ENCODE measurements around the gene ESYT1. TPM values are rescaled to one million over a fixed set of nuclear protein-coding genes. Genes with fewer than 3 reads are reported as not detected.

ESYT1 gene
- total and polyA plus RNA-seq, 9 of the 15 experiments (the other 6 are each of a cell fraction or from before 2014, with no cell fraction given) = 132 to 420 (median 164) TPM

DNA sequence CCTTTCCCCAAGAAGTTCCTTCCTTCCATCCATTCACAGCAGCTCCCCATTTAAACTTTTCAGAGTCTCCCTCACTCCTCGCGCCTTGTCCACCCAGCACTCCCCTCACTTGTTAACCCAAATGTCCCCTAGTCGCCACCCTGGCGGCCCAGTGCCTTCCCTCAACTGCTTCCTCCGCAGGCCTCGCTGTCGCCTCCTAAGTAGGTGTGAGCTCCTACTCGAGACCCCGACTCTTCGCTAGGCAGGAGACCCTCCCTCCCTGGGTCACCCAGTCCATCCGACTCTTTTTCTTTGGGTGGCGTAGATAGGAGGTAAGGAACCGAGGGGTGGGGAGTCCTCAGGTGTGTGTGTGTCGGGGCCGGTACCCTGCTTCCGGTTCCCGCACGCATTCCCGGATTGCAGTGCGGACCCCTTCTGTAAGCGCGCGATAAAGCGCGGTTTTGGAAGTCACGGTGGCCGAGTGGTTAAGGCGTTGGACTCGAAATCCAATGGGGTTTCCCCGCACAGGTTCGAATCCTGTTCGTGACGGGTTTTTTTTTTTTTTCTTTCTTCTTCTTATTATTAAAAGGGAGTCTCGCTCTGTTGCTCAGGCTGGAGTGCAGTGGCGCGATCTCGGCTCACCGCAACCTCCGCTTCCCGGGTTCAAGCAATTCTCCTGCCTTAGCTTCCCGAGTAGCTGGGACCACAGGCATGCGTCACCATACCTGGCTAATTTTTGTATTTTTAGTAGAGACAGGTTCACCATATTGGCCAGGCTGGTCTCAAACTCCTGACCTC is 62.0 kb downstream of the ESYT1 start:
- peak overlapping the region; percentile 88 for H3K27ac ChIP-seq (ENCODE audit: extremely low read depth, low read depth, low read length)
- ATAC-seq (peak; percentile 68), FAIRE-seq (peak; percentile 44), DNase-seq (ENCODE audit: extremely low read depth in 1 of 4, low spot score in 3 of 4) (peak; percentile 73 to 96 (median 77))
- H4K20me1 ChIP-seq (replicated peaks; ENCODE audit: control insufficient read depth, insufficient read depth, low read length) = no peaks in the 10 kb centered on the region
- peak overlapping the region; percentile 95 for H3K4me2 ChIP-seq (ENCODE audit: insufficient read depth, low read length)
- peak overlapping the region; percentile 98 for H2AFZ ChIP-seq (ENCODE audit: low read depth, low read length)
- peak overlapping the region; percentile 84 to 90 for H3K9ac ChIP-seq (ENCODE audit: insufficient read depth in 1 of 2, low read depth in 2 of 2, low read length in 2 of 2)
- no peaks in the 10 kb centered on the region for H3K27me3 ChIP-seq (ENCODE audit: control insufficient read depth in 2 of 2, insufficient read depth in 2 of 2, low read length in 2 of 2)
- peaks cover 4 to 16% of the 10 kb centered on the region in 2 experiments; a peak in 3 of 5 replicates for H3K4me1 ChIP-seq (replicated peaks in 1 of 2; ENCODE audit: control insufficient read depth in 2 of 2, insufficient read depth in 2 of 2, low read length in 2 of 2)
- ChIA-PET CTCF (ENCODE audit: low intra/inter-chr PET ratio) (interaction anchor here (0.6 to 2.9 kb wide), 10 partner anchors 15 to 1053 kb away, joined by 3 to 36 read pairs (median 7); partner anchors contain the start of genes ANKRD52, GDF11, NABP2 and RNF41), POLR2A (interaction anchor here (0.6 to 5.9 kb wide), 24 partner anchors 9 to 242 kb away, joined by 3 to 54 read pairs (median 4); partner anchors contain the start of genes COQ10A, ESYT1, MYL6 and RNF41)
- H3K36me3 ChIP-seq (ENCODE audit: control insufficient read depth, insufficient read depth, low read length) = peaks cover 22% of the 10 kb centered on the region
- no peaks in the 10 kb centered on the region for H3K9me3 ChIP-seq (replicated peaks; ENCODE audit: control insufficient read depth, insufficient read depth, low read depth, low read length)
- BruUV-seq (replicated peaks) = no TSS peak
- no peaks in the 10 kb centered on the region for H3K9me1 ChIP-seq (ENCODE audit: control insufficient read depth, insufficient read depth, low read length)
- peaks cover 39% of the 10 kb centered on the region for H3K79me2 ChIP-seq (ENCODE audit: control insufficient read depth, insufficient read depth, low read length)
- in situ Hi-C loops (cut with MboI) = loop anchor here (5.0 kb wide), 3 partner anchors 63 to 277 kb away; partner anchors contain the start of genes ANKRD52, ESYT1 and SPRYD4
- intact Hi-C loops (cut with micrococcal nuclease) = loop anchor here (1.0 to 5.0 kb wide), 4 partner anchors 64 to 143 kb away; partner anchors contain the start of gene CNPY2
- H3K4me3 ChIP-seq = peak overlapping the region; percentile 85
- WGBS (ENCODE audit: insufficient coverage, low coverage, missing lambda C conversion rate) = 1% methylated on average over 38 of the region's 42 CpGs
- TF ChIP-seq NEUROD1 (IDR thresholded peaks at IDR 0.05; ENCODE audit: borderline replicate concordance, low read depth, low read length, partially characterized antibody) (peak; percentile 20), ZFX (CRISPR knock-in tag; IDR thresholded peaks at IDR 0.05) (peak; percentile 76), ZNF165 (CRISPR knock-in tag; IDR thresholded peaks at IDR 0.05; ENCODE audit: borderline replicate concordance) (no peak), CTBP1 (IDR thresholded peaks at IDR 0.05; ENCODE audit: borderline replicate concordance) (peak; percentile 51; the same call in 1 of the 2 replicates), BRF1 (IDR thresholded peaks at IDR 0.05; ENCODE audit: borderline replicate concordance, extremely low read depth, insufficient read length) (peak; percentile 48), POLR2G (IDR thresholded peaks at IDR 0.05; ENCODE audit: low read depth, low read length) (peak; percentile 70; the same call in 1 of the 2 replicates), NR2C2 (CRISPR knock-in tag; IDR thresholded peaks at IDR 0.05) (no peak), NR2C2 (tag; IDR thresholded peaks at IDR 0.05) (0 out of 2 replicates have a peak, but pooled peaks have one; percentile 12), POLR2H (tag; IDR thresholded peaks at IDR 0.05; ENCODE audit: low read depth) (peak; percentile 99), SAP30 (IDR thresholded peaks at IDR 0.05; ENCODE audit: borderline replicate concordance, insufficient read depth, low read depth, low read length, poor library complexity, severe bottlenecking) (peak; percentile 29), CBFA2T2 (conservative IDR thresholded peaks at IDR 0.05) (no peak), KDM5B (IDR thresholded peaks at IDR 0.05; ENCODE audit: insufficient replicate concordance, low read depth, low read length) (peak; percentile 82), EP300 (IDR thresholded peaks at IDR 0.05; ENCODE audit: low read length) (peak; percentile 53)
- TF ChIP-seq, protein P1, sequence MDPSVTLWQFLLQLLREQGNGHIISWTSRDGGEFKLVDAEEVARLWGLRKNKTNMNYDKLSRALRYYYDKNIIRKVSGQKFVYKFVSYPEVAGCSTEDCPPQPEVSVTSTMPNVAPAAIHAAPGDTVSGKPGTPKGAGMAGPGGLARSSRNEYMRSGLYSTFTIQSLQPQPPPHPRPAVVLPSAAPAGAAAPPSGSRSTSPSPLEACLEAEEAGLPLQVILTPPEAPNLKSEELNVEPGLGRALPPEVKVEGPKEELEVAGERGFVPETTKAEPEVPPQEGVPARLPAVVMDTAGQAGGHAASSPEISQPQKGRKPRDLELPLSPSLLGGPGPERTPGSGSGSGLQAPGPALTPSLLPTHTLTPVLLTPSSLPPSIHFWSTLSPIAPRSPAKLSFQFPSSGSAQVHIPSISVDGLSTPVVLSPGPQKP (CRISPR knock-in tag; IDR thresholded peaks at IDR 0.05) = no peak
- TF ChIP-seq, protein P2, sequence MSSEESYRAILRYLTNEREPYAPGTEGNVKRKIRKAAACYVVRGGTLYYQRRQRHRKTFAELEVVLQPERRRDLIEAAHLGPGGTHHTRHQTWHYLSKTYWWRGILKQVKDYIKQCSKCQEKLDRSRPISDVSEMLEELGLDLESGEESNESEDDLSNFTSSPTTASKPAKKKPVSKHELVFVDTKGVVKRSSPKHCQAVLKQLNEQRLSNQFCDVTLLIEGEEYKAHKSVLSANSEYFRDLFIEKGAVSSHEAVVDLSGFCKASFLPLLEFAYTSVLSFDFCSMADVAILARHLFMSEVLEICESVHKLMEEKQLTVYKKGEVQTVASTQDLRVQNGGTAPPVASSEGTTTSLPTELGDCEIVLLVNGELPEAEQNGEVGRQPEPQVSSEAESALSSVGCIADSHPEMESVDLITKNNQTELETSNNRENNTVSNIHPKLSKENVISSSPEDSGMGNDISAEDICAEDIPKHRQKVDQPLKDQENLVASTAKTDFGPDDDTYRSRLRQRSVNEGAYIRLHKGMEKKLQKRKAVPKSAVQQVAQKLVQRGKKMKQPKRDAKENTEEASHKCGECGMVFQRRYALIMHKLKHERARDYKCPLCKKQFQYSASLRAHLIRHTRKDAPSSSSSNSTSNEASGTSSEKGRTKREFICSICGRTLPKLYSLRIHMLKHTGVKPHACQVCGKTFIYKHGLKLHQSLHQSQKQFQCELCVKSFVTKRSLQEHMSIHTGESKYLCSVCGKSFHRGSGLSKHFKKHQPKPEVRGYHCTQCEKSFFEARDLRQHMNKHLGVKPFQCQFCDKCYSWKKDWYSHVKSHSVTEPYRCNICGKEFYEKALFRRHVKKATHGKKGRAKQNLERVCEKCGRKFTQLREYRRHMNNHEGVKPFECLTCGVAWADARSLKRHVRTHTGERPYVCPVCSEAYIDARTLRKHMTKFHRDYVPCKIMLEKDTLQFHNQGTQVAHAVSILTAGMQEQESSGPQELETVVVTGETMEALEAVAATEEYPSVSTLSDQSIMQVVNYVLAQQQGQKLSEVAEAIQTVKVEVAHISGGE (CRISPR knock-in tag; IDR thresholded peaks at IDR 0.05) = peak in 2 of 3 experiments; percentile 20 to 89; a peak in 2 of 6 replicates

All from K562 (cell line).